COLO668 (cell line): ENCODE measurements around the gene IMMP2L.
"Not testable (repeated sequence)": the region's sequence is repeated elsewhere in the genome, so short reads cannot be mapped to it uniquely, and the experiment has no call there.

Source experiments
- DNase-seq: peaks from one replicate; lab custom pipeline; 2025; ENCODE audit not compliant: unreplicated experiment; lab: John Stamatoyannopoulos, UW

The IMMP2L gene

DNA sequence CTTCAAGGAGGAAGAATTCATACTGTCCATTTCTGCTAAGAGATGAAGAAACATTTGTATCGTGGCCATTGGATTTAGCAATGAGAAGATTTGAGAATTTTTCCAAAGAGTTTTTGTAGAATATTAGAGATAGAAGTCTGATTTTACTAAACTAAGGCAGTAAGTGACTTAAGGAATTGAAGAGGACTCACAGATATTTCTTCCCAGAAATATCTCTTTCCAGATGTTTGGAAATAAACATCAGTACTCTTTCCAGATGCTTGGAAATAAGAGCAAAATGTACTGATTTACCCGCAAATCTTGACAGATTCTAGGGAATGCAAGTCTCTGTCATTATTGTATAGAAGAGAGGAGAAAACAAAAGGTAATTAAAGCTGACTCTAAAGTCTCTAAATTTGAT lies 91.3 kb downstream of the IMMP2L start:
- DNase-seq: no peak

DNA sequence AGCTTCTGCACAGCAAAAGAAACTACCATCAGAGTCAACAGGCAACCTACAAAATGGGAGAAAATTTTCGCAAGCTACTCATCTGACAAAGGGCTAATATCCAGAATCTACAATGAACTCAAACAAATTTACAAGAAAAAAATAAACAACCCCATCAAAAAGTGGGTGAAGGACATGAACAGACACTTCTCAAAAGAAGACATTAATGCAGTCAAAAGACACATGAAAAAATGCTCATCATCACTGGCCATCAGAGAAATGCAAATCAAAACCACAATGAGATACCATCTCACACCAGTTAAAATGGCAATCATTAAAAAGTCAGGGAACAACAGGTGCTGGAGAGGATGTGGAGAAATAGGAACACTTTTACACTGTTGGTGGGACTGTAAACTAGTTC lies 92.4 kb downstream of the IMMP2L start:
- not testable (repeated sequence) for DNase-seq

DNA sequence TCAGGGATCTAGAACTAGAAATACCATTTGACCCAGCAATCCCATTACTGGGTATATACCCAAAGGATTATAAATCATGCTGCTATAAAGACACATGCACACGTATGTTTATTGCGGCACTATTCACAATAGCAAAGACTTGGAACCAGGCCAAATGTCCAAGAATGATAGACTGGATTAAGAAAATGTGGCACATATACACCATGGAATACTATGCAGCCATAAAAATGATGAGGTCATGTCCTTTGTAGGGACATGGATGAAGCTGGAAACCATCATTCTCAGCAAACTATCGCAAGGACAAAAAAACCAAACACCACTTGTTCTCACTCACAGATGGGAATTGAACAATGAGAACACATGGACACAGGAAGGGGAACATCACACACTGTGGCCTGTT lies 96.5 kb downstream of the IMMP2L start:
- not testable (repeated sequence) for DNase-seq

DNA sequence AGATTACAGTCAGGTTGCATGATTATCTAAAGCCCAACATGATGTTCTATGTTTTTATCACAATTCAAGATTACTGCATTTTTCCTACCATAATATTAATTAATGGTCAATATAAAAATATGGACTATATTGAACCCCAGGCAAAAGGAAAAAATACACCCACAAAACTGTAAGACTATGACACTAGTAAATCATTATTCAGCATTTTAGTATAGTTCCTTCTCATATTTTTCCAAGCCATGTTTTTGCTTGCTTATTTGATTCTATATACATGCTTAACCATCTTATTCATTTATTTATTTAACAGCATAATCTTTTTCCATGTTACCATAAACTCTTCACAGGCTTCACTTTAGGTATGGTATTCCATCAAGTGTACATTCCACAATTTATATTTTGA lies 101.6 kb downstream of the IMMP2L start:
- DNase-seq: no peak

DNA sequence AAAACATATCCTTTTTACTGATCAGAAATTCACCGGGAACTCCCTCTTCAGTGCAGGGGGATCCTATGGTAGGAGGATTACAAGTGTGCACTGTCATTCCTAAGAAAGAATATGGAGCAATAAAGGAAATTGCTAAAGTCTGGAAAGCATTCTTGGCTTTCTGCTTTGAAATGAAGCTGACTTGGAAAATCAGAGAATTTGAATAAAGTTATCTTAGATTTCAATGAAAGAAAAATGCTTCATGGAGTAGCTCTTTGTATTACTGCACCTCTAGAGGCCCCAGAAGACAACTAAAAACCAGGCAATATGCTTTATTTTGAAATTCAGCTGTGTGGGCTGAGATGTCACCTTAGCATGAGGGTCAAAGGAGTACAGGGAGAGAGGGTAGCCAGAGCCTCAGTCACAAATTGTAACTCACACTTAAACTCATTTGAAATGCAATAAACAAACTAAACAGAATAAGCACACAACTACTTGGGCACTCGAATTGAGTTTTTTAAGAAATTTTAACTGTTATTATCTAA lies 102.5 kb downstream of the IMMP2L start:
- DNase-seq: no peak

DNA sequence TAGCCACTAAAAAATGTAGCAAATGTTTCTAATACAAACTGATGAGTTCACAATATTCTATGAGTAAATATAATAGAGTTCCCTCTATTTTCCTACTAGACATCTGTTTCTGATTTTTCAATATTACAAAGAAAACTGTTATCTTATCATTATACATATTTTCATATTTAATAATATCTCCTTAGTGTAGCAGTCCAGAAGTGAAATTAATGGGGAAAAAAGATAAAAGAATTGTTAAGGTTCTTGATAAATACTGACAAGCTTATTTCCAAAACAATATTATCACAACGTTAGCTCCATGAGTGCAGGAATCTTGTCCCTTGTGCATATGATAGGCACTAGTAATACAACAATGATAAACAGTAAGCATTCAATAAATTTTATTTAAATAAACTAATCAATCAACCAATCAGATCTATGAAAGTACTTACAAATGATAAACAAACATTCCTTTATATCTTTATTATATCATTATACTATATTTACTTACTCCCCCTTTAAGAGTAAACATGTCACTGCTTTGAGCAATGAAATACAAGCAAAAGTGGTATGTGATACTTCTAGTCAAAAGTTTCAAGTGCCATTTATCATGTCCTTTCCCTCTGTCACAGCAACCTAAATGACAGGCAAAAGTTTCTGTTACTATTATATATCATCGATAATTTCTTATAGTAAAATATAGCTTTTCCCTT lies 103.1 kb downstream of the IMMP2L start:
- DNase-seq: no peak

DNA sequence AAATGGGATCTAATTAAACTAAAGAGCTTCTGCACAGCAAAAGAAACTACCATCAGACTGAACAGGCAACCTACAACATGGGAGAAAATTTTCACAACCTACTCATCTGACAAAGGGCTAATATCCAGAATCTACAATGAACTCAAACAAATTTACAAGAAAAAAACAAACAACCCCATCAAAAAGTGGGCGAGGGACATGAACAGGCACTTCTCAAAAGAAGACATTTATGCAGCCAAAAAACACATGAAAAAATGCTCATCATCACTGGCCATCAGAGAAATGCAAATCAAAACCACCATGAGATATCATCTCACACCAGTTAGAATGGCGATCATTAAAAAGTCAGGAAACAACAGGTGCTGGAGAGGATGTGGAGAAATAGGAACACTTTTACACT lies 111.6 kb downstream of the IMMP2L start:
- DNase-seq: not testable (repeated sequence)

DNA sequence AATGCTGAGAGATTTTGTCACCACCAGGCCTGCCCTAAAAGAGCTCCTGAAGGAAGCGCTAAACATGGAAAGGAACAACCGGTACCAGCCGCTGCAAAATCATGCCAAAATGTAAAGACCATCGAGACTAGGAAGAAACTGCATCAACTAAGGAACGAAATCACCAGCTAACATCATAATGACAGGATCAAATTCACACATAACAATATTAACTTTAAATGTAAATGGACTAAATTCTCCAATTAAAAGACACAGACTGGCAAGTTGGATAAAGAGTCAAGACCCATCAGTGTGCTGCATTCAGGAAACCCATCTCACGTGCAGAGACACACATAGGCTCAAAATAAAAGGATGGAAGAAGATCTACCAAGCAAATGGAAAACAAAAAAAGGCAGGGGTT lies 114.8 kb downstream of the IMMP2L start:
- DNase-seq: not testable (repeated sequence)

DNA sequence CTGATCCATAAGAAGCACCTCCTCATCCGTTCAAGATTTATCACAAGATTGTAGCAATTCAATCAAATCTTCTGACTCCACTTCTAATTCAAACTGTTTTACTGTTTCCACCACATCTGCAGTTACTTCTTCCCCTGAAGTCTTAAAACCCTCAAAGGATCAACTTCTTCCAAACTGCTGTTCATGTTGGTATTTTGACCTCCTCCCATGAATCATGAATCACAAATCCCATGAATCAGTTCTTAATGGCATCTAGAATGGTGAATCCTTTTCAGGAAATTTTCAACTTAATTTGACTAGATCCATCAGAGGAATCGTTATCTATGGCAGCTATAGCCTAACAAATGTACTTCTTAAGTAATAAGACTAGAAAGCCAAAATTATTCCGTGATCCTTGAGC lies 122.3 kb downstream of the IMMP2L start:
- no peak for DNase-seq

DNA sequence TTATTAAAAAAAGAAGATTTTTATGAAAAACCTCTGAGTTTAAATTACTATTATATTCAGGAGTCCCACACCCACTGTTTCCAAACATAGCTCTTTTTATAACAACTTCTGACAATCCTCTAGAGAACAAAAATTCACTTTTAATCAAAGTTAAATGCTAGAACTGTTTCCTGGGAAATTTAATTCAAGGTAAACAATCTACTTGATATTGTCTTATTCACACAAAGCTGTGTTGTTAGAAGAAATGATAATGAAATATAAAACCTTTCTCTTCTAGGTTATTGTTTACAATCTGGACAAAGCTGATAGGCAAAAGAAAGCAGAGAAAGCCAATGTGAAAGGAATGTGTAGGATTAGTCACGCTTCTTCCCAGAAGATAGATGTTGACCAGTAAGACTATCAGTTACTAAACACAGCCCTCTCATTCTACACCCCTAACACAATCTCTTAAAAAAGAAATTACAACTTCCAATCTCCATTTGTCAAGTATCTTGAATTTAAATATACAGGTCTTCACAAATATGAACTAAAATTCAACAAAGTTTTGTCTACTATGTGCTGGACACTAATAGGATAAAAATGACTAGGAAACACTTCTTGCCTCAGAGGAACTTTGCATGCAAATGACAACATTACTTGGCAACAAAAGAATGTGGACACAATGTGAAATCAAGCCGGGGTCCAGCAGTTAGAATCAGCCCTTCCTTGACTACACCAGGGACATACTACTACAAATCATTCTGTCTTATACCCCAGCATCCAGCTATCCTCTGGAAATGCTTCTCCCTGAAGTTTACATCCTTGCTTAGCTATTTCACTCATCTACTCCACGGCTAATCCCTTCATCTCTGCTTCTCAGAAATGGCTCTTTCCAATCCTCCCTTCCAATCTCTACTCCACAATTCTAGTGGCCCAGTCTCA lies 123.7 kb downstream of the IMMP2L start:
- DNase-seq: no peak

DNA sequence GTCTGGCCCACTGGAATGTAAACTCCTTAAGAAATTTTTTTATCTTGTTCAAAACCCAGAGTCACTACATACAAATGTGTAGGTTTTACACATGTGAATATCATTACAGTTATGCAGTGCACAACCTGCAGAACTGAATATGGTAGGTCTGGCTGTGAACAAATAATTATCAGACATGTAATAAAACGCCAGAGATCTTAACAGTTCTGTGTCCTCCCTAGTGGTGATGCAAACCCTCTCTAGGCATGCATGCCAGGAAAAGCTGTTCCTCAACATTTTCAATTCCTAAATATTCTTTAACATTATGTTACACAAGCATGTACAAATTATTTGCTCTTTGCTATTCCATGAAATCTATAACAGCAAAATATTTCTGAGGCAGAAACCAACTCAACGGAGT lies 124.6 kb downstream of the IMMP2L start:
- no peak for DNase-seq

DNA sequence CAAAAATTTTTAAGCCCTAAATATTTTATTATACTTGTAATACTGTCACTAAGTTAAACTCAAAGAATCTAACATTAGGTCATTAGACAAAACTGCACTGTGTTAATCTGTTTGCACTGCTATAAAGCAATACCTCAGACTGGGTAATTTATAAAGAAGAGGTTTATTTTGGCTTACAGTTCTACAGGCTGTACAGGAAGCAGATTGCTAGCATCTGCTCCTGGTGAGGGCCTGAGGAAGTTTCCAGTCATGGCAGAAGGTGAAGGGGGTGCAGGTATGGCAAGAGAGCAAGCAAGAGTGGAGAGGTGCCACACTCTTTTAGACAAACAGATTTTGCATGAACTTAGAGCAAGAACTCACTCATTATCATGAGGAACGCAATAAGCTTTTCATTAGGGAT lies 125.7 kb downstream of the IMMP2L start:
- DNase-seq: no peak

DNA sequence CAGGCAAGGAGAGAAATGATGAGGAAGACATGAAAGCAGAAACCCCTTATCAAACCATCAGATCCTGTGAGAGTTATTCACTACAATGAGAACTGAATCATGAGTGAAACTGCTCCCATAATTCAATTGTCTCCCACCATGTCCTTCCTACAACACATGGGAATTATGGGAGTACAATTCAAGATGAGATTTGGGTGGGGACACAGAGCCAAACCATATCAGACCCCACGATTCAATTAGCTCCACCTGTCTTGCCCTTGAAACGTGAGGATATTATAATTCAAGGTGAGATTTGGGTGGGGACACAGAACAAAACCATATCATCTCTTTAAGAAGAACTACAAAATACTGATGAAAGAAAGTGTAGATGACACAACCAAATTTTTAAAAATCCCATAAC lies 128.9 kb downstream of the IMMP2L start:
- no peak for DNase-seq

DNA sequence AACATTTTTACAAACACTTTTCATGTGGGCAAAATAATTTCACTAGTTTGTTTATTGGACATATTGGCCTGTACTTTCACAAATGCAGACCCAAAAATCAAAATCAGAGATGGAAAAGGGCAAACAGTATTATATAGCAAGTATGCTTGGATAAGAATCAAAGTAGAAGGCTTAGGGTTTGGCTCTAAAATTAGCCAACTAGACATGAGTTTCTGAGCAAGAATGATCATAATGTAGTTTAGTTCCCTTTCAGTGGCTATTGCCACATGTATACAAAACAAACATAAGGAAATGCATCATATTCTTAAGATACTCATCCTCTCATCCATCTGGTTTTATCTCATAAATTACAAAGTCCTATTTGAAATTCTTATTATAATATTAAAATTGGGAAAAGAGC lies 132.5 kb downstream of the IMMP2L start:
- no peak for DNase-seq

DNA sequence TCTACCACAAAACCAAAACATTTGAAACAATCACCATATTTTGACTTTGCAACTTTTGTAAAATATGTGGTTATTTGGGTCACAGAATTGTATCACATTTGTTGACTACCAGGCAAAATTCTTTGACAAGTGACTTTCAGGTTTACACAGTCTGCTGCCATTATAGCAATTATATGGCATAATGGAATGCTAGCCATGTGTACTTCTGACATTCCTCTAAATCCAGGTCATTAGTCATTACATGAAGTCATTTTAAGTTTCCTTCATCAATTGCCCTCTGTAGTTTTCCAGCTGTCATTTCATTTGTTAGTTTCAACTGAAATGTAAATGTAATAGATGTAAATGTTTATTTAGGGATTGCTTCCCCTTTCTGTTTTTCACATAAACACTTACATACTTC lies 137.5 kb downstream of the IMMP2L start:
- no peak for DNase-seq

DNA sequence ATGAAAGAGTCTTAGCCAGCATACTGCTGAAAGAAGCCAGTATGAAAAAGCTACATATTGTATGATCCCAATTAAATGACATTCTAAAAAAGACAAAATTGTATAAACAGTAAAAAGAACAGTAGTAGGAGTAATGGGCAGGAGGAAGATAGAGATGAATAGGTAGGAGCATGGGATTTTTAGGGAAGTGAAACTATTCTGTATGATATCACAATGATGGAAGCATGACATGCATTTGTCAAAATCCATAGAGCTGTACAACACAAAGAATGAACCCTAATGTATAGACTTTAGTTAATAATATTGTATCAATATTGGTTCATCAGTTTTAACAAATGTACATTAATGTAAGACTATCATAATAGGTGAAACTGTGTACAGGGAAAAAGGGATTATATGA lies 147.9 kb downstream of the IMMP2L start:
- no peak for DNase-seq

DNA sequence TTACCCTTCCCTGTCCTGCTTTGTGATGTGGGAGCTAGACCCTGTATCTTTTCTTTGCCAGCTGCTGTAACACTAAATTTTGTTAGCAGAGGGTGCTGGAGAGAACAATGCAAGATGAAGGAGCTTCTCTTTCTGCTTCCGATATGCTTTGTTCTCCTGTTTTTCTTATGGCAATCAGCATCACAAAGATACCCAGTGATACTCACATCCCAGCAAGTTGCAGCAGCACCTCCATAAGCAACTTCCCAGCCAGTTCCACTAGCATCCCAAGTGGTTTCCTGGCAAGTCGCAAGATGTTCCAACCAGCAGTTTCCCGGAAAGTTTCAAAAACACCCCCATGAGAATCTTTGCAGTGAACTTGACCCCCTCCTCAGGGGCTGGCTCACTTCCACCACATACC lies 148.6 kb downstream of the IMMP2L start:
- no peak for DNase-seq

DNA sequence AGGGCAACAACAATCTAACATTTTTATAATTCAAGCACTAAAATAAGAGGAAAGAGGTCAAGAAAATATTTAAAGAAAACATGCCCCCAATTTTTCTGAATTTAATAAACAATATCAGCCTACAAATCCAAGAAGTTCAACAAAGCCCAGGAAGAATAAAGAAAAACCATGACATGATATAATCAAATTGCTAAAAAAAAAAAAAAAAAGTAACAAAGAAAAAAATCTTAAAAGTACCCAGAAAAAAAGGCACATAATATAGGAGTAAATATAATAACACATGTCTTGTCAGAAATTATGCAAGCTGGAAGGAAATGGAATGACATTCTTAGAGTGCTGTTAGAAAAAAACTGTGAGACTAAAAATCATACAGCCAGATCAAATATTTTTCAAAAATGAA lies 151.4 kb downstream of the IMMP2L start:
- no peak for DNase-seq

DNA sequence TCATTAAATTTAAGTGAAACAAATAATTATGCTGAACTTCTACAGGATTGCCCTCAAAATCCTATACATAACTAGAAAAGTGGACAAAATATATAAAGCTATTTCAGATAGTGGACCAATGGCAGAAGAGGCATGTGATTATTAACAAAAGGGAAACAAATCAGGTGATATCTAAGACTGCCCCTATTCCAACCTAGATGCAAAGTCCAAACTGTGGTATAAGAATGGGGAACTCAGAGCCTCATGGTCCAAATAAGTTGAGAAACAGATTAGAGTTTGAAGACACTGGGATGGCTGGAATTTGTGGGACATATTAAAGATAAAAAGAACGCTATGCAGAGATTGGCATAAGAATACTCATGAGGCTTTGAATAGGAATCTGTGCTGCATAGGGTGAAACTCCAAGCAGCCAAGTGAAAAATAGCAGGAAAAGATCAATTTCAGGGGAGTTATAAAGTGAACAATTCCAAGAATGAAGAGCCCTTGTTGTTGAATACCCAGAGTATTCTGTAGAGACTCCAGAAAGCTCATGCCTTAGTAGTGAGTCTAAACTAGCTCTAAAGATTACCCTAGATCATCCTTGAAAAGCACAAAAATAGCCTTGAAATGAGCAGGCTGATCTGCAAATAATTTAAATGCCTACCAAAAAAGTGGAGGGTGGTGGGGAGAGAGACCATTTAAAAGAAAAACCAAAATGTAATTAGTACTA lies 152.4 kb downstream of the IMMP2L start:
- DNase-seq: no peak

DNA sequence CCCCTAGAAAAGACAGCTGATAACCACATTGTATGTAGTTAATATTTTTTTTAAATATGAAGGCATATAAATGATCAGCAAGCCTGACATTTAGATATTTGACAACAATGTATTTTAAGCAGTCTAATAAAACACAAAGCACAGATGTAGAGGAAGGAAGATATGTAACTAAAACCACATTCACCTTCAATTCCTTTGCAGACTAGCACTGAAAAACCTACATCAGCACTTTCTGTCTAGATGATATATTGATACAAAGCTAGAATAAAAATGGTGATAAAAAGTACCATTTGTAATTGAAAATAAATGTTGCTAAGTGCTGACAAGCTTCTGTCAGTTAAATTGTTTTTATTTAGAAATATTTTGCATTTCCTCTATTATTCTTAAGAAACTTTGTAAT lies 153.6 kb downstream of the IMMP2L start:
- DNase-seq: no peak

DNA sequence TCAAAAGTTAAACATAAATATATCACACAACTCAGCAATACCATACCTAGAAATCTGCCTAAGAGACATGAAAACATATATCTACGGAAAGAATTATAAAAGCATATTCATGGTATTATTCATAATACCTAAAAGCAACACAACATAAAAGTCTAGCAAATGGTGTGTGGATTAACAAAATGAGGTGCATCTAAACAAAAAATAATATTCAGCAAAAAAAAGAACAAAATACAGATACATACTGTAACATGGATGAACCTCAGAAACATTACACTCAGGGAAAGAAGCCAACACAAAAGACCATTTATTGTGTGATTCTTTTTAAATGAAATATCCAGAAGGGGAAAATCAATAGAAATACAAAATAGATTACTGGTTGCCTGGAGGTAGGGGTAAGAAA lies 155.0 kb downstream of the IMMP2L start:
- DNase-seq: no peak

DNA sequence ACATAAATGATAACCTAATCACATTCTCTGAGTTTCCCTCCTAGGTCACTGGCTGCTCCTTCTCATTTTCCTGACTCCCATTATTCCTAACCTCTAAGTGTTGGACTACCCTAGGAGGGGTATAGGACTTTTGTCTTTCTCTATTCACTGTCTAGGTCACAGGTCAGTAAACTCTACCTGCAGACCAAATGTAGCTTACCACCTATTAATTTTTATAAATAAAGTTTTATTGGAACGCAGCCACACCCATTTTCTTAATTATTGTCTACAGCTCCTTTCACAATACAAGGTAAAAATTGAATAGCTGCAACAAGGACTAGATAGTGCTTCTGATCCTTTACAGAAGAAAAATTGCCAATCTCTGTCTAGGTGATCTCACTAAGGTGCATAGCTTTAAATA lies 156.7 kb downstream of the IMMP2L start:
- DNase-seq: no peak
